Esophagus (tissue), 2 donors: ENCODE data around the gene SCD5. TPM values are rescaled to one million over a fixed set of nuclear protein-coding genes. Genes with fewer than 3 reads are reported as not detected.

Source experiments
- H3K27ac ChIP-seq, 2 donors: one replicate each; pipeline ENCODE4 v1.5.1; 2013; ENCODE audit warnings: low read depth in 2 of 2, mild to moderate bottlenecking in 2 of 2, inconsistent platforms in 1 of 2, low read length in 1 of 2, moderate library complexity in 1 of 2
- H3K27me3 ChIP-seq, 2 donors: one replicate each; pipeline ENCODE4 v1.6.1; 2013; ENCODE audit warnings: low read length in 2 of 2, control low read depth in 1 of 2, mild to moderate bottlenecking in 1 of 2; ENCODE audit not compliant: insufficient read depth in 2 of 2, control insufficient read depth in 1 of 2
- H3K36me3 ChIP-seq, 2 donors: one replicate each; pipeline ENCODE4 v1.6.1; 2013; ENCODE audit warnings: low read length in 1 of 2; ENCODE audit not compliant: control insufficient read depth in 2 of 2, insufficient read depth in 2 of 2
- H3K4me1 ChIP-seq, 2 donors: one replicate each; pipeline ENCODE4 v1.6.1; 2013; ENCODE audit warnings: low read length in 1 of 2; ENCODE audit not compliant: control insufficient read depth in 2 of 2, insufficient read depth in 2 of 2
- H3K4me3 ChIP-seq, 2 donors: one replicate each; pipeline ENCODE4 v1.5.1; 2013; ENCODE audit warnings: low read length in 2 of 2, mild to moderate bottlenecking in 2 of 2, low read depth in 1 of 2, moderate library complexity in 1 of 2
- H3K9me3 ChIP-seq, 2 donors: one replicate each; pipeline ENCODE4 v1.6.1; 2013; ENCODE audit warnings: mild to moderate bottlenecking in 2 of 2, low read depth in 1 of 2, low read length in 1 of 2, moderate library complexity in 1 of 2; ENCODE audit not compliant: control insufficient read depth in 2 of 2, insufficient read depth in 1 of 2
- WGBS, 2 donors: extraction: QIAGEN DNeasy Blood & Tissue Kit; methylation state at CpG; one replicate each; pipeline ENCODE4 v1.1.7; 2013; 5-methylcytosine and 5-hydroxymethylcytosine counted together
- polyA plus RNA-seq, 2 donors: library from polyadenylated mRNA; stranded (reverse); fragments of 200-250 nt; gene quantifications; one replicate each; pipeline ENCODE4 v1.2.3, GENCODE V29; 2013
- donor health status: healthy with polysubstance abuse.
- donor health status: Bipolar disorder and iron deficiency.

The SCD5 gene
- polyA plus RNA-seq, 2 donors: 2.5 to 2.9 TPM

- Histone ChIP-seq H3K4me3 (no peak overlapping the region), H3K36me3 (no peaks in the 10 kb centered on the region), H3K27ac (no peak overlapping the region), H3K27me3 (no peaks in the 10 kb centered on the region), H3K4me1 (no peaks in the 10 kb centered on the region), H3K9me3 (no peaks in the 10 kb centered on the region)
- 75 to 76% methylated on average over 5 of the region's 5 CpGs for WGBS, 2 donors
These were observed 207.0 kb downstream of the SCD5 start for GRCh38 chr4:82591592-82591991.

GRCh38 chr4:82589756-82590155 is 208.8 kb downstream of the SCD5 start:
- 35 to 48% methylated on average over 1 of the region's 1 CpG for WGBS, 2 donors
- H3K4me3 ChIP-seq: no peak overlapping the region
- H3K27me3 ChIP-seq: no peaks in the 10 kb centered on the region

GRCh38 chr4:82588771-82589270 is 209.8 kb downstream of the SCD5 start:
- H3K4me1 ChIP-seq: no peaks in the 10 kb centered on the region
- H3K36me3 ChIP-seq: no peaks in the 10 kb centered on the region
- H3K27ac ChIP-seq: no peak overlapping the region
- no peak overlapping the region for H3K4me3 ChIP-seq
- WGBS, 2 donors: 76 to 82% methylated on average over 2 of the region's 2 CpGs
- no peaks in the 10 kb centered on the region for H3K9me3 ChIP-seq
- H3K27me3 ChIP-seq: no peaks in the 10 kb centered on the region

More at GRCh38 chr4:82589756-82590155, 208.8 kb downstream of the SCD5 start:
- H3K27ac ChIP-seq: no peak overlapping the region
- H3K36me3 ChIP-seq: no peaks in the 10 kb centered on the region
- no peaks in the 10 kb centered on the region for H3K9me3 ChIP-seq
- H3K4me1 ChIP-seq: no peaks in the 10 kb centered on the region

DNA sequence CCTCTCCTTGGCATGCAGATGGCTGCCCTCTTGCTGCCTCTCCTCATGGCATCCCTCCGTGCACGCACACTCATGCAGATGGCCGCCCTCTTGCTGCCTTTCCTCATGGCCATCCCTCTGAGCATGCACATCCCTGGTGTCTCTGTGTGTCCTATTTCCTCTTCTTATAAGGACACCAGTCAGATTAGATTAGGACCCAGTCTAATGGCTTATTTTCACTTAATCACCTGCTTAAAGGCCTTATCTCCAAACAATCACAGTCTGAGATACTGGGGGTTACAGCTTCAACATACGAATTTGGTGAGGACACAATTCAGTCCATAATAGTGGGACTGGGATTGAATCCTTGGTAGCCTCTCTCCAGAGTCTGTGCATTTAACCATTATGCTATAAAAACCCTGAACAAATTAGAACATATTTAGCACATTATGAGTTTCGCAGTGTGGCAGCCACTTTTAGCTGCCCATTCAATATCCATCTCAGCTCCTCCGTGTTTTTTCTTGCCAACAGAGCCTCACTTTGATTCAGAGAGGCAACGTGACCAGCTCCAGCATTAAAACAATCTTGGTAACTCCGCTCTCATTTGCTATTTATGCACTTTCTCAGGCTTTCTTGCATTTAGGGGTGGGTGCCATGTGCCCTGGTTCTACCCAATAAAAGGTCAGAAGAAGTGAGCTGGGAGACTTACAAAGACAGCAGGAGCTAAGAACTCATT is 210.6 kb downstream of the SCD5 start:
- Histone ChIP-seq H3K27ac (no peak overlapping the region), H3K27me3 (no peaks in the 10 kb centered on the region), H3K36me3 (no peaks in the 10 kb centered on the region), H3K4me1 (no peaks in the 10 kb centered on the region), H3K4me3 (no peak overlapping the region), H3K9me3 (no peaks in the 10 kb centered on the region)
- 84 to 92% methylated on average over 8 of the region's 8 CpGs for WGBS, 2 donors

DNA sequence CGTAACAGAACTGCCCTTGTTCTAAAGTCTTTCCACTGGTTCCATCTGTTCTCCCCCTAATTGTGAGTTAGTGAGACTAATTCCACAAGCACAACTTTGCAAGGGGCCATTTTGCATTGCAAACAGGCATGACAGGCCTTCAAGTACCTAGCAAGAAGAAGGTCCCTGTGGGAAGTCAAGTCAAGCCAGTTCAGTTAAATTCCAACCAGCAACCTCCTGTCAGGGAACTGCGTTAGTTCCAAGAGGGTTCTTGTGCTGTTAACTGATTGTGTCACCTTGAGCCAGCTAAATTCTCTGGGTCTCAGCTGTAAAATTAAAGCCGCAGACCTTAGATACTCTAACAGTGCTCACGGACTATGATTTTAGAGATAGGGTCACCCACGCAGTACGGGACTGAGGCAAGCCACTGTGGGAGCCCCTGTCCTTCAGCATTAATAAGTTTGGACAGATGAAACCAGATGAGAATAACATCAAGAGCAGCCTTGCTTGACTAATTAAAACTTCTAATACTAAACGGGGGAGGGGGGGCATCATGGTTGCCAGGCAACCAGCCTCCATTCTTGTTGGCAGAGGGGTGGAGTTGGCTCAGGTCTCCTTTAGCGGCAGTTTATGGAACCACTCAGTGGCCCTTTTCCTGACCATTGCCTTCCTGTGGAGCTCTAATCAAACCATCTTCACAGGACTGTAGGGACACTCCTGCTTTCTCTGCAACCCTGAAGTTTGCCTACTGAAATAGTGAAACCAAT is 212.7 kb downstream of the SCD5 start:
- 82 to 87% methylated on average over 8 of the region's 8 CpGs for WGBS, 2 donors
- no peaks in the 10 kb centered on the region for H3K4me1 ChIP-seq
- no peak overlapping the region for H3K4me3 ChIP-seq
- no peaks in the 10 kb centered on the region for H3K36me3 ChIP-seq
- no peak overlapping the region for H3K27ac ChIP-seq
- H3K9me3 ChIP-seq: no peaks in the 10 kb centered on the region
- H3K27me3 ChIP-seq: no peaks in the 10 kb centered on the region

DNA sequence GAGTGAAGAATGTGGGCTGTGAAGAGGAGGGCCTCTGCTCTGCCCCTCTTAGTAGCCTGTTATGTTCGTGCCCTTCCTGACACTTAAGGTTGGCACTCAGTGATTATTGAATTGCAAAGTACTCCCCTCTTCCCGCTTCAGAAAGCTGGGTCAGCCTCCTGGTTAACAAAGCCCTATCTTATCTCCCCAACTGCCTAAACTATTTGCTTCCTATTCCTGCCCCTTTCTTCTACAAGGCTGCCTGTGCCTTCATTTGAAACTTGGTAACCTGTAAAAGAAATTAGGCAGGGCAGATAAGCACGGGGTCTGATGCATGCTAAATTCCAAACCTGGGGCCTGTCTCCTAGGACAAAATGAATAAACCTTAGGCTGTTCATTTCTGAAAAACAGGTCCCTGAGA is 213.7 kb downstream of the SCD5 start:
- H3K4me3 ChIP-seq: no peak overlapping the region
- H3K27me3 ChIP-seq: no peaks in the 10 kb centered on the region
- no peaks in the 10 kb centered on the region for H3K9me3 ChIP-seq
- no peak overlapping the region for H3K27ac ChIP-seq
- no peaks in the 10 kb centered on the region for H3K4me1 ChIP-seq
- WGBS, 2 donors: 62 to 76% methylated on average over 3 of the region's 3 CpGs
- no peaks in the 10 kb centered on the region for H3K36me3 ChIP-seq

- Histone ChIP-seq H3K9me3 (no peaks in the 10 kb centered on the region), H3K36me3 (no peaks in the 10 kb centered on the region), H3K4me3 (no peak overlapping the region), H3K27ac (no peak overlapping the region), H3K27me3 (no peaks in the 10 kb centered on the region), H3K4me1 (no peaks in the 10 kb centered on the region)
- WGBS, 2 donors: 44 to 58% methylated on average over 5 of the region's 5 CpGs
These were observed 214.6 kb downstream of the SCD5 start for GRCh38 chr4:82583897-82584587.

GRCh38 chr4:82579932-82580331 is 218.7 kb downstream of the SCD5 start:
- Histone ChIP-seq H3K4me1 (no peaks in the 10 kb centered on the region), H3K36me3 (no peaks in the 10 kb centered on the region), H3K27ac (no peak overlapping the region), H3K4me3 (no peak overlapping the region), H3K27me3 (no peaks in the 10 kb centered on the region), H3K9me3 (no peaks in the 10 kb centered on the region)
- 78 to 80% methylated on average over 5 of the region's 5 CpGs for WGBS, 2 donors
